Uterus (tissue), 2 donors: Measurements from ENCODE around the gene PTGIR.

Experiments
- POLR2A ChIP-seq, 2 donors: fragments of 450-650 bp; IDR thresholded peaks; one replicate each; pipeline ENCODE4 v1.6.1; 2016; ENCODE audit warnings: antibody characterized with exemption in 2 of 2, mild to moderate bottlenecking in 1 of 2, moderate library complexity in 1 of 2
- TF ChIP-seq, protein P1 (sequence below), 4 experiments: fragments of 200-600 bp in 2 of 4; fragments of 450-650 bp in 2 of 4; sonication (generic) in 2 of 4; IDR thresholded peaks; one replicate each; pipeline ENCODE4 v1.5.1; 2016 to 2019; ENCODE audit warnings: antibody characterized with exemption in 4 of 4, mild to moderate bottlenecking in 2 of 4, moderate library complexity in 1 of 4

GRCh38 chr19:46625731-46626130 lies 842 bp upstream of the PTGIR start:
- TF ChIP-seq, protein P1, sequence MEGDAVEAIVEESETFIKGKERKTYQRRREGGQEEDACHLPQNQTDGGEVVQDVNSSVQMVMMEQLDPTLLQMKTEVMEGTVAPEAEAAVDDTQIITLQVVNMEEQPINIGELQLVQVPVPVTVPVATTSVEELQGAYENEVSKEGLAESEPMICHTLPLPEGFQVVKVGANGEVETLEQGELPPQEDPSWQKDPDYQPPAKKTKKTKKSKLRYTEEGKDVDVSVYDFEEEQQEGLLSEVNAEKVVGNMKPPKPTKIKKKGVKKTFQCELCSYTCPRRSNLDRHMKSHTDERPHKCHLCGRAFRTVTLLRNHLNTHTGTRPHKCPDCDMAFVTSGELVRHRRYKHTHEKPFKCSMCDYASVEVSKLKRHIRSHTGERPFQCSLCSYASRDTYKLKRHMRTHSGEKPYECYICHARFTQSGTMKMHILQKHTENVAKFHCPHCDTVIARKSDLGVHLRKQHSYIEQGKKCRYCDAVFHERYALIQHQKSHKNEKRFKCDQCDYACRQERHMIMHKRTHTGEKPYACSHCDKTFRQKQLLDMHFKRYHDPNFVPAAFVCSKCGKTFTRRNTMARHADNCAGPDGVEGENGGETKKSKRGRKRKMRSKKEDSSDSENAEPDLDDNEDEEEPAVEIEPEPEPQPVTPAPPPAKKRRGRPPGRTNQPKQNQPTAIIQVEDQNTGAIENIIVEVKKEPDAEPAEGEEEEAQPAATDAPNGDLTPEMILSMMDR (IDR thresholded peaks at IDR 0.05): no peak
- no peak for TF ChIP-seq POLR2A (IDR thresholded peaks at IDR 0.05)
